Neutrophil (primary cell): ENCODE results near the gene KRT81.

ENCODE experiments used
- H3K27ac ChIP-seq: fragments of 200-600 bp; sonication (generic); 2 replicates; pipeline ENCODE4 v1.5.1; 2016; ENCODE audit warnings: mild to moderate bottlenecking, moderate library complexity
- H3K27me3 ChIP-seq: fragments of 200-600 bp; sonication (generic); 2 replicates; pipeline ENCODE4 v1.6.0; 2016; ENCODE audit warnings: mild to moderate bottlenecking
- H3K36me3 ChIP-seq: fragments of 200-600 bp; sonication (generic); 2 replicates; pipeline ENCODE4 v1.5.1; 2017
- H3K4me1 ChIP-seq, 2 experiments: fragments of 200-600 bp in 1 of 2; sonication (generic) in 1 of 2; 1 replicate in 1 of 2; 2 replicates in 1 of 2; pipeline versions ENCODE4 v1.5.1 to v1.6.1; 2013 to 2016; ENCODE audit warnings: low read depth in 1 of 2, low read length in 1 of 2, mild to moderate bottlenecking in 1 of 2, moderate library complexity in 1 of 2; ENCODE audit not compliant: control insufficient read depth in 1 of 2, insufficient read depth in 1 of 2
- H3K4me3 ChIP-seq, 2 experiments: fragments of 200-600 bp in 1 of 2; sonication (generic) in 1 of 2; 1 replicate in 1 of 2; 2 replicates in 1 of 2; pipeline ENCODE4 v1.5.1; 2013 to 2016; ENCODE audit warnings: low read depth in 1 of 2, low read length in 1 of 2, mild to moderate bottlenecking in 1 of 2, moderate library complexity in 1 of 2
- H3K9me3 ChIP-seq: fragments of 200-600 bp; sonication (generic); 2 replicates; pipeline ENCODE4 v1.5.1; 2016
- CTCF ChIP-seq: fragments of 200-600 bp; sonication (generic); IDR thresholded peaks from 2 replicates; pipeline ENCODE4 v1.5.1; 2016; ENCODE audit warnings: antibody characterized with exemption

KRT81 gene

GRCh38 chr12:52239767-52240166 lies 51.6 kb downstream of the KRT81 start:
- H3K4me1 ChIP-seq = no peaks in the 10 kb centered on the region
- H3K4me3 ChIP-seq = no peak overlapping the region
- H3K9me3 ChIP-seq = no peaks in the 10 kb centered on the region
- H3K27me3 ChIP-seq = peaks cover 37% of the 10 kb centered on the region
- H3K27ac ChIP-seq = no peak overlapping the region
- H3K36me3 ChIP-seq = no peaks in the 10 kb centered on the region
- TF ChIP-seq CTCF = no peak

GRCh38 chr12:52238916-52239646 lies 52.3 kb downstream of the KRT81 start:
- Histone ChIP-seq H3K9me3 (no peaks in the 10 kb centered on the region), H3K27me3 (peaks cover 41% of the 10 kb centered on the region), H3K4me3 (no peak overlapping the region), H3K4me1 (no peaks in the 10 kb centered on the region), H3K27ac (no peak overlapping the region), H3K36me3 (no peaks in the 10 kb centered on the region)
- TF ChIP-seq CTCF = no peak

GRCh38 chr12:52238207-52238840 lies 53.0 kb downstream of the KRT81 start:
- Histone ChIP-seq H3K36me3 (no peaks in the 10 kb centered on the region), H3K4me1 (no peaks in the 10 kb centered on the region), H3K9me3 (no peaks in the 10 kb centered on the region), H3K27ac (no peak overlapping the region), H3K4me3 (no peak overlapping the region), H3K27me3 (peaks cover 44% of the 10 kb centered on the region)
- no peak for TF ChIP-seq CTCF

- H3K27me3 ChIP-seq = peaks cover 59% of the 10 kb centered on the region
- no peaks in the 10 kb centered on the region for H3K4me1 ChIP-seq
- no peak overlapping the region for H3K27ac ChIP-seq
- no peak for TF ChIP-seq CTCF
- H3K36me3 ChIP-seq = no peaks in the 10 kb centered on the region
- H3K4me3 ChIP-seq = no peak overlapping the region
- H3K9me3 ChIP-seq = no peaks in the 10 kb centered on the region
Measured at GRCh38 chr12:52236386-52237050, 54.8 kb downstream of the KRT81 start.
